Peyer's patch (tissue), 4 donors: ENCODE results near the gene SERINC5. TPM values are rescaled to one million over a fixed set of nuclear protein-coding genes. Genes with fewer than 3 reads are reported as not detected.

Experiments
- DNase-seq, 3 donors: peaks; one replicate each; pipeline ENCODE4 v3.0.0-alpha.2; 2017 to 2019
- H3K27ac ChIP-seq, 4 donors: fragments of 200-600 bp; sonication (generic); one replicate each; pipeline ENCODE4 v1.5.1; 2016 to 2019
- H3K27me3 ChIP-seq, 2 donors: fragments of 200-600 bp; sonication (generic); one replicate each; pipeline ENCODE4 v1.5.1; 2019
- H3K36me3 ChIP-seq, 3 donors: fragments of 200-600 bp; sonication (generic); one replicate each; pipeline ENCODE4 v1.5.1; 2016 to 2019
- H3K4me1 ChIP-seq, 4 donors: fragments of 200-600 bp; sonication (generic); one replicate each; pipeline ENCODE4 v1.5.1; 2016 to 2019
- H3K4me3 ChIP-seq, 4 donors: fragments of 200-600 bp; sonication (generic); 1 replicate in 3 of 4; 2 replicates in 1 of 4; pipeline ENCODE4 v1.5.1; 2016 to 2019; ENCODE audit warnings: mild to moderate bottlenecking in 1 of 4
- H3K9me3 ChIP-seq, 4 donors: fragments of 200-600 bp; sonication (generic); one replicate each; pipeline ENCODE4 v1.5.1; 2016 to 2019; ENCODE audit warnings: mild to moderate bottlenecking in 1 of 4
- POLR2A ChIP-seq, 2 donors: fragments of 450-650 bp; IDR thresholded peaks; one replicate each; pipeline ENCODE4 v1.5.1; 2017; ENCODE audit warnings: antibody characterized with exemption in 2 of 2, mild to moderate bottlenecking in 2 of 2, moderate library complexity in 2 of 2
- total RNA-seq, 4 donors: library from RNA; depleted of rRNA; stranded (reverse); fragments of >200 nt; gene quantifications; one replicate each; pipeline ENCODE4 v1.1.0, GENCODE V29; 2016
- TF ChIP-seq, protein P1 (sequence below), 6 experiments: fragments of 450-650 bp in 4 of 6; fragments of 200-600 bp in 2 of 6; sonication (generic) in 1 of 6; IDR thresholded peaks; one replicate each; pipeline ENCODE4 v1.5.1; 2017 to 2019; ENCODE audit warnings: antibody characterized with exemption in 6 of 6, mild to moderate bottlenecking in 3 of 6, moderate library complexity in 1 of 6

Gene SERINC5
- total RNA-seq, 4 donors from 2014 or later = 22.3 to 40.9 (median 30.3) TPM

DNA sequence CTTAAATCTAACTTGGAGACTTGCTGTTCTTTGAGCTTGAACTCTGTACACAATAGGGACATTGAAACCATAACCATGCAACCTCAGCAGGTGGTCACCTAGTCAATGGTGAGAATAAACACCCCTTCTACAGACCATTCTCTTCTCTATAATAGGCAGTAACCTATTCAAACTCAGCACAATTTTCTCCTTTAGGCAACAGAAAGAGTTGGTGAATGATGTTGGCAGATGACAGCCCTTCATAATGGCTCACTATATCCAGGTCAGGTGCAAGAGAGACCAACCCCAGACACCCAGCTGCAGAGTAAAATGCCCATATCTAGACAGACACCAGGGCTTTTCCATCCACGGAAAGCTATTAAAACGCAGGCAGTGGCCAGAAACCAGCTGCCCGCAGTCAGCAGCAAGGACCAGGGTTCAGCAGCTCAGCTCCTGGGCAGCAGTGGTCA is 106.7 kb downstream of the SERINC5 start:
- TF ChIP-seq, protein P1, sequence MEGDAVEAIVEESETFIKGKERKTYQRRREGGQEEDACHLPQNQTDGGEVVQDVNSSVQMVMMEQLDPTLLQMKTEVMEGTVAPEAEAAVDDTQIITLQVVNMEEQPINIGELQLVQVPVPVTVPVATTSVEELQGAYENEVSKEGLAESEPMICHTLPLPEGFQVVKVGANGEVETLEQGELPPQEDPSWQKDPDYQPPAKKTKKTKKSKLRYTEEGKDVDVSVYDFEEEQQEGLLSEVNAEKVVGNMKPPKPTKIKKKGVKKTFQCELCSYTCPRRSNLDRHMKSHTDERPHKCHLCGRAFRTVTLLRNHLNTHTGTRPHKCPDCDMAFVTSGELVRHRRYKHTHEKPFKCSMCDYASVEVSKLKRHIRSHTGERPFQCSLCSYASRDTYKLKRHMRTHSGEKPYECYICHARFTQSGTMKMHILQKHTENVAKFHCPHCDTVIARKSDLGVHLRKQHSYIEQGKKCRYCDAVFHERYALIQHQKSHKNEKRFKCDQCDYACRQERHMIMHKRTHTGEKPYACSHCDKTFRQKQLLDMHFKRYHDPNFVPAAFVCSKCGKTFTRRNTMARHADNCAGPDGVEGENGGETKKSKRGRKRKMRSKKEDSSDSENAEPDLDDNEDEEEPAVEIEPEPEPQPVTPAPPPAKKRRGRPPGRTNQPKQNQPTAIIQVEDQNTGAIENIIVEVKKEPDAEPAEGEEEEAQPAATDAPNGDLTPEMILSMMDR (IDR thresholded peaks at IDR 0.05) = no peak
- TF ChIP-seq POLR2A (IDR thresholded peaks at IDR 0.05) = no peak
- Histone ChIP-seq H3K9me3 (no peaks in the 10 kb centered on the region), H3K27me3 (no peaks in the 10 kb centered on the region), H3K4me1 (no peaks in the 10 kb centered on the region), H3K27ac (no peak overlapping the region), H3K4me3 (no peak overlapping the region), H3K36me3 (peaks cover 0 to 25% (median 0%) of the 10 kb centered on the region in 3 donors)
- no peak for DNase-seq

DNA sequence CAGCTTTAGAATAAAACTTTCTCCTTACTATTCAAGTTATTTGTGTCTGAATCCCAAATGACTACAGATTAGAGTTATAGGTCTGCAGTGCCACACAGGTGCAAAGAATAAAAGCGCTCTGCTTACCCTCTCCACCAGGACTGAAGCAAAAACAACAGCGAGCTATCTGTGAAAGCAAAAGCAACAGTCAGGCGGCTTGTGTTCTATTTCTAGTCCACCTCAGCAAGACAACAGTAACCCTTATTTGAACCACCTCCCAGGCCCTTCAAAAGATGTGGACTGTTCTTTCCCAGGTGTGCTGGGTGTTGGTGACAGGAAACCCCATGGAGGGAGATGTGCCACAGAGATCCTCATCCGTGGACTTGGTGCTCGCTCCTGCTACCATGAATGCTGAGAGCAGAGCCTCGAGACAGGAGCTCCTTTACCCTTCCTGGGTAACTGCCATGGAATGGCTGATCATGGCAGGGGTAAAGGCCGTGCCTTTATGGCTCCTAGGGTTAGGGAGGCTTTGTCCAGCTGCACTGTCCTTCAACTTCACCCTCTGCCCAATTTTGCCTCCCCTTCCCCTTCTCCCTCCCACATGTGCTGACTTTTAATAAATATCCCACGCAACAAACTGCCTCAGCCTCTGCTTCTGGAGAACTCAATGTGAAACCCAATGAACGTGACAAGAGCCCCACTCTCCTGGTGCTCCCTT is 108.6 kb downstream of the SERINC5 start:
- H3K27ac ChIP-seq = no peak overlapping the region
- H3K27me3 ChIP-seq = no peaks in the 10 kb centered on the region
- H3K36me3 ChIP-seq = peaks cover 0 to 28% (median 2%) of the 10 kb centered on the region in 3 donors
- no peak for TF ChIP-seq POLR2A (IDR thresholded peaks at IDR 0.05)
- TF ChIP-seq, protein P1 (IDR thresholded peaks at IDR 0.05) = no peak
- DNase-seq = no peak
- no peaks in the 10 kb centered on the region for H3K9me3 ChIP-seq
- H3K4me3 ChIP-seq = no peak overlapping the region
- H3K4me1 ChIP-seq = no peaks in the 10 kb centered on the region

DNA sequence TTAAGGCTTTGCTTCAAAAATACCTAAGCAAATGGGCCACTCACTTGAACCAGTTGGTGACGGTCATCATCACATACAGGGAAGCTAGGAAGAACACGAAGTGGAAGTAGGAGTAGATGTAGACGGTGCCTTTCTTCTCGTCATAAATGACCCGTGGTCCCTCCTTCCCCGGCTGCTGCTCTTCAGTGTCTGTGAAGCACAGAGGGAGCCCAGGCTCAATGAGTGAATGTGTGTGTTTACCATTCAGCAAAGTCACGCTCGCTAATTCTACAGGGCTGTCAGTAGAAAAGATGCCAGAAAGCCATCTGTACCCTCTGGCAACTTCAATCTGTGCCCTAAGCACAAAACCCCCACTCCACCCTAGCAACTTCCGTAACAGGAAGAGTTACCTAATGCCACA is 109.8 kb downstream of the SERINC5 start:
- Histone ChIP-seq H3K36me3 (peaks cover 0 to 21% (median 2%) of the 10 kb centered on the region in 3 donors), H3K4me3 (no peak overlapping the region), H3K27me3 (no peaks in the 10 kb centered on the region), H3K9me3 (no peaks in the 10 kb centered on the region), H3K4me1 (no peaks in the 10 kb centered on the region), H3K27ac (no peak overlapping the region)
- TF ChIP-seq, protein P1 (IDR thresholded peaks at IDR 0.05) = no peak
- TF ChIP-seq POLR2A (IDR thresholded peaks at IDR 0.05) = no peak
- peak in 1 of 3 donors; percentile 22 for DNase-seq

DNA sequence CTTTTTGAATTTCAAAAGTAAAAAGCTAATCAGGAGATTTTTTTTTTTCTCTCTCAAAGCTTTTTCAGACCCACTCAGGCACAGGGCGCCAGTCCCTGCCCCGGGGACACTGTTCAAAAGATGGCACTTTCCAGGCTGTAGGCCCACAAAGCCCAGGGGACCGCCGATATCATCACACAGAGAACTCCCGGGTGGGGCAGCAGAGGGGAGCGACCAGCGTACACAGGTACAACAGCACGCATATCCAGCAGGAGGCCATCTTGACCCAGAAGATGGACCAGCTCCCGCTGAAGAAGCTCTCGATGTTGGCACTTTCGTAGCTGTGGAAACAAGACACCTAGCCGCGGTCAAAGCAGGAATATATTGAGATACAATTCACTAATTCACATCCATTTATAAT is 112.4 kb downstream of the SERINC5 start:
- Histone ChIP-seq H3K4me3 (no peak overlapping the region), H3K36me3 (peaks cover 0 to 15% (median 2%) of the 10 kb centered on the region in 3 donors), H3K4me1 (no peaks in the 10 kb centered on the region), H3K27ac (no peak overlapping the region), H3K9me3 (no peaks in the 10 kb centered on the region), H3K27me3 (no peaks in the 10 kb centered on the region)
- TF ChIP-seq, protein P1 (IDR thresholded peaks at IDR 0.05) = no peak
- no peak for TF ChIP-seq POLR2A (IDR thresholded peaks at IDR 0.05)
- peak in 1 of 3 donors; percentile 30 for DNase-seq

DNA sequence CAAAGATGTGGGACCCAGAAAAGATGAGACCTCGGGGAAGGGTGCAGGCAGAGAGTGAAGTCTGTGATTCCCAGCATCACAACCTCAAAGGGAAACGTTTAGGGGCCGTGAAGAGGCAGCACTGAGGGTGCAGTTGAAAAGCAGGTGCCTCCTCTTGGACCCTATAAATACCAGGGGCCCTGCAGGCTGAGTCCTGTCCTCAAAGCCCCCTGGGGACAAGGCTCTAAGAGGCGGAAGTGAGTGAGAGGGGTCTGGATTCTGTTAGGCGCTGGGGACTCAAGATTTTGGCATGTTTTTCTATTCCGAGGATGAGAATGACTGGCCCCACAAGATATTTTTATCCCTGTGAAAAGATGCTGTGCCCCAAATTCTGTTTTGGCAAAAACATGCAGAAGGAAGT is 112.9 kb downstream of the SERINC5 start:
- Histone ChIP-seq H3K27me3 (no peaks in the 10 kb centered on the region), H3K27ac (peak overlapping the region in 1 of 4 donors; percentile 62), H3K4me1 (no peaks in the 10 kb centered on the region), H3K9me3 (no peaks in the 10 kb centered on the region), H3K36me3 (peaks cover 0 to 15% (median 2%) of the 10 kb centered on the region in 3 donors), H3K4me3 (no peak overlapping the region)
- DNase-seq = no peak
- TF ChIP-seq, protein P1 (IDR thresholded peaks at IDR 0.05) = no peak
- no peak for TF ChIP-seq POLR2A (IDR thresholded peaks at IDR 0.05)
